ENCODE results near the gene TJAP1. TPM values are rescaled to one million over a fixed set of nuclear protein-coding genes. Genes with fewer than 3 reads are reported as not detected.

The TJAP1 gene
- total and polyA plus RNA-seq, 4 donors, result 21.7 to 29.5 (median 23.4) TPM

DNA sequence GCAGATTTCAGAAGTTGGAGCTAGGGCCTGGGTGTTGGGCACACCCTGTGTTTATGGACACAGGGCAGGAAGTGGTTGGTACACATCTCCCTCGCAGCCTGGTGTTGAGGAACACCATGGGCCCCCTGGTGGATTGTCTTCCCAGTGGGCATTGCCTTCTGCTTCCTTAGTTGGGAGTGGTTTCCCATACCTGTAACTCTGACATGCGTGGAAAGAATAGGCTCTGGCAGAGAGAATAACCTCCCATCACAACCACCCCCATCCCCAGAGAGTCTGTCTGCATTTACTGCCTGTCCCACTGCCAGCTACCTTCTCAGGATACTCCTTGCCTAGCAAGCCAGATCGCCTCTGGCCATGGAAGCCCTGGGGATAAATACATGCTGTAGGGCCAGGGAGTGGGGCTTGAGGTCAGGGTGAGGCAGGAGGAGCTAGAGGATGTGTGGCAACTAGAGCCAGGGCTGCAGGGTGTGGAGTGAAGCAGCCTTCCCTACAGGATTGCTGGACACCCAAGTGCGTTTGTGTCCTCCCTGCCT, 18.1 kb downstream of the TJAP1 start:
- Histone ChIP-seq H3K9me3 (ENCODE audit: control insufficient read depth in 4 of 4, insufficient read depth in 3 of 4, low read length in 3 of 4) (no peaks in the 10 kb centered on the region), H3K9ac (ENCODE audit: insufficient read depth in 1 of 2, low read length in 2 of 2) (no peak overlapping the region), H3K27me3 (ENCODE audit: control insufficient read depth in 3 of 3, insufficient read depth in 3 of 3, low read length in 2 of 3) (no peaks in the 10 kb centered on the region), H3K27ac (ENCODE audit: low read depth in 1 of 2, low read length in 1 of 2) (no peak overlapping the region), H3K36me3 (ENCODE audit: control insufficient read depth in 4 of 4, insufficient read depth in 4 of 4, low read length in 4 of 4) (peaks cover 2 to 22% (median 19%) of the 10 kb centered on the region in 4 donors), H3K4me3 (no peak overlapping the region), H3K4me1 (ENCODE audit: control insufficient read depth in 5 of 5, insufficient read depth in 5 of 5, low read length in 5 of 5) (peaks cover 5 to 39% (median 12%) of the 10 kb centered on the region in 5 donors)
- 67 to 68% methylated on average over 4 of the region's 4 CpGs for WGBS, 2 donors
- TF ChIP-seq, protein P1, sequence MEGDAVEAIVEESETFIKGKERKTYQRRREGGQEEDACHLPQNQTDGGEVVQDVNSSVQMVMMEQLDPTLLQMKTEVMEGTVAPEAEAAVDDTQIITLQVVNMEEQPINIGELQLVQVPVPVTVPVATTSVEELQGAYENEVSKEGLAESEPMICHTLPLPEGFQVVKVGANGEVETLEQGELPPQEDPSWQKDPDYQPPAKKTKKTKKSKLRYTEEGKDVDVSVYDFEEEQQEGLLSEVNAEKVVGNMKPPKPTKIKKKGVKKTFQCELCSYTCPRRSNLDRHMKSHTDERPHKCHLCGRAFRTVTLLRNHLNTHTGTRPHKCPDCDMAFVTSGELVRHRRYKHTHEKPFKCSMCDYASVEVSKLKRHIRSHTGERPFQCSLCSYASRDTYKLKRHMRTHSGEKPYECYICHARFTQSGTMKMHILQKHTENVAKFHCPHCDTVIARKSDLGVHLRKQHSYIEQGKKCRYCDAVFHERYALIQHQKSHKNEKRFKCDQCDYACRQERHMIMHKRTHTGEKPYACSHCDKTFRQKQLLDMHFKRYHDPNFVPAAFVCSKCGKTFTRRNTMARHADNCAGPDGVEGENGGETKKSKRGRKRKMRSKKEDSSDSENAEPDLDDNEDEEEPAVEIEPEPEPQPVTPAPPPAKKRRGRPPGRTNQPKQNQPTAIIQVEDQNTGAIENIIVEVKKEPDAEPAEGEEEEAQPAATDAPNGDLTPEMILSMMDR (IDR thresholded peaks at IDR 0.05; ENCODE audit: control extremely low read depth, extremely low read depth), result no peak
- ATAC-seq (ENCODE audit: insufficient read depth, low FRiP score) (no peak), DNase-seq (no peak)

DNA sequence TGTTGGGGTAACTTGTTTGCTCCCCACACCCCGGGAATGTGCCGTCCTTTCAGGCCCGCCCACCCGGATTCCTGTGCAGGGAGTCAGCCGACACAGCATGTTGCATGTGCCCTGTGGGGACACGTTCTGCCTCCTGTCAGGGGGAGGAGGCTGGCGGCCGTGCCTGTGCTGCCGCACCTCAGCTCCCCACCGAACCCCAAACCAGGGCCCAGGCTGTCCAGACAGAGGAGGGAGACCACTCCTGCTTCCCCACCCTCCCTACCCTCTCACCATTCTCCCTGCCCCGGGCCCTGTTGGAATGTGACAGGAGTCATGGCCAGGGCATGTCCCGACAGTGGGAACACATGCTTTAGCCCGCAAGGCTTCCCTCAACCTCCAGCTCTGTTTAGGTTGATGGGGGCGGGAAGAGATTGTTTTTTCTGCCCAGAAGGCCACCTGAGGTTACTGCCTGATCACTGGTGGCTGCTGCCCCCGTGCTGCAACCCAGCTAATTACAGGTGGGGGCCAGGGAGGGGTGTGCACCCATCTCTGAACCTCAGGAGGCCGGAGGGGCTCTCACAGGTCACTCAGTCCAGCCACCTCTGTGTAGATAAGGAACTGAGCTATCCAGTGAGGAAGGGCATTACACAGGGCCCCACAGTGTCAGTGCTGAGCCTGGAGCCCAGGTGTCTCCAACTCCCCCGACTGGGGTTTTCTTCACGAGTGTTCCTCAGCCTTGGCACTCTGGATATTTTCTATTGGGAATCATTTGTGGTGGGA, 19.2 kb downstream of the TJAP1 start:
- H3K27ac ChIP-seq (ENCODE audit: low read depth in 1 of 2, low read length in 1 of 2), result no peak overlapping the region
- WGBS, 2 donors, result 62 to 79% methylated on average over 18 of the region's 18 CpGs
- no peak for DNase-seq

DNA sequence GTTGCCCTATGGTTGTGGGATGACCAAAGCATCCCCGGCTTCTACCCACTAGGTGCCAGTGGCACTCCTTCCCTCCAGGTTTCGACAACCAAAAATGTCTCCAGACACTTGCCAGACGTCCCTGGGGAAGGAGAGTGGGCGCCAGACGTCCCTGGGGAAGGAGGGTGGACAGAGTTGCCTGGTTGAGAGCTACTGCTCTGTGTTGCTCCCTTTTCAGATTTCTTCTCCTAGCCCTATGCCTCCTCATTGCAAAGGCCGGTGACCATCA, 19.7 kb downstream of the TJAP1 start:
- H3K27ac ChIP-seq (ENCODE audit: low read depth in 1 of 2, low read length in 1 of 2), result no peak overlapping the region
- H3K9ac ChIP-seq (ENCODE audit: insufficient read depth in 1 of 2, low read length in 2 of 2), result no peak overlapping the region
- H3K4me1 ChIP-seq (ENCODE audit: control insufficient read depth in 5 of 5, insufficient read depth in 5 of 5, low read length in 5 of 5), result peaks cover 2 to 35% (median 9%) of the 10 kb centered on the region in 5 donors
- no peaks in the 10 kb centered on the region for H3K9me3 ChIP-seq (ENCODE audit: control insufficient read depth in 4 of 4, insufficient read depth in 3 of 4, low read length in 3 of 4)
- H3K4me3 ChIP-seq, result no peak overlapping the region
- WGBS, 2 donors, result 93 to 95% methylated on average over 6 of the region's 6 CpGs
- TF ChIP-seq, protein P1 (IDR thresholded peaks at IDR 0.05; ENCODE audit: control extremely low read depth, extremely low read depth), result no peak
- no peaks in the 10 kb centered on the region for H3K27me3 ChIP-seq (ENCODE audit: control insufficient read depth in 3 of 3, insufficient read depth in 3 of 3, low read length in 2 of 3)
- DNase-seq (no peak), ATAC-seq (ENCODE audit: insufficient read depth, low FRiP score) (no peak)
- H3K36me3 ChIP-seq (ENCODE audit: control insufficient read depth in 4 of 4, insufficient read depth in 4 of 4, low read length in 4 of 4), result peaks cover 3 to 32% (median 25%) of the 10 kb centered on the region in 4 donors

More for the DNA sequence above, 19.2 kb downstream of the TJAP1 start:
- TF ChIP-seq, protein P1 (IDR thresholded peaks at IDR 0.05; ENCODE audit: control extremely low read depth, extremely low read depth), result no peak
- Histone ChIP-seq H3K9ac (ENCODE audit: insufficient read depth in 1 of 2, low read length in 2 of 2) (no peak overlapping the region), H3K4me1 (ENCODE audit: control insufficient read depth in 5 of 5, insufficient read depth in 5 of 5, low read length in 5 of 5) (peaks cover 5 to 39% (median 12%) of the 10 kb centered on the region in 5 donors), H3K27me3 (ENCODE audit: control insufficient read depth in 3 of 3, insufficient read depth in 3 of 3, low read length in 2 of 3) (no peaks in the 10 kb centered on the region), H3K36me3 (ENCODE audit: control insufficient read depth in 4 of 4, insufficient read depth in 4 of 4, low read length in 4 of 4) (peaks cover 2 to 30% (median 25%) of the 10 kb centered on the region in 4 donors), H3K9me3 (ENCODE audit: control insufficient read depth in 4 of 4, insufficient read depth in 3 of 4, low read length in 3 of 4) (no peaks in the 10 kb centered on the region), H3K4me3 (no peak overlapping the region)
- ATAC-seq (ENCODE audit: insufficient read depth, low FRiP score), result no peak

All from lung (tissue), 12 donors.